GM23338 (cell line): ENCODE data around the gene NDST3. TPM values are rescaled to one million over a fixed set of nuclear protein-coding genes. Genes with fewer than 3 reads are reported as not detected.
A peak's percentile ranks its signal among the peaks of the same experiment; 100 is the strongest.

Experiments used
- ATAC-seq: fragments of 200-7000 bp; cut with Tn5 transposase; 3 replicates; pipeline ENCODE4 v1.9.1; 2020
- DNase-seq: peaks from one replicate; pipeline ENCODE4 v3.0.0-alpha.2; 2015; ENCODE audit warnings: low spot score
- H2AFZ ChIP-seq: fragments of 200-600 bp; sonication (generic); 2 replicates; pipeline ENCODE4 v1.8.0; 2016; ENCODE audit warnings: antibody characterized with exemption, mild to moderate bottlenecking, moderate library complexity
- H3F3A ChIP-seq: fragments of 200-600 bp; sonication (generic); replicated peaks from 2 replicates; pipeline ENCODE4 v1.8.0; 2017; ENCODE audit warnings: antibody characterized with exemption, mixed run types, low read depth
- H3K27ac ChIP-seq: fragments of 200-600 bp; sonication (generic); 2 replicates; pipeline ENCODE4 v1.6.1; 2016; ENCODE audit warnings: low read depth
- H3K27me3 ChIP-seq: fragments of 200-600 bp; sonication (generic); 2 replicates; pipeline ENCODE4 v1.8.0; 2016; ENCODE audit warnings: mild to moderate bottlenecking, mixed run types, moderate library complexity; ENCODE audit not compliant: insufficient read depth
- H3K36me3 ChIP-seq: fragments of 200-600 bp; sonication (generic); 2 replicates; pipeline ENCODE4 v1.8.0; 2016; ENCODE audit warnings: mild to moderate bottlenecking; ENCODE audit not compliant: insufficient read depth
- H3K4me1 ChIP-seq: fragments of 200-600 bp; sonication (generic); 2 replicates; pipeline ENCODE4 v1.8.0; 2016; ENCODE audit warnings: mild to moderate bottlenecking, moderate library complexity; ENCODE audit not compliant: insufficient read depth
- H3K4me2 ChIP-seq: fragments of 200-600 bp; sonication (generic); 2 replicates; pipeline ENCODE4 v1.7.1; 2017; ENCODE audit warnings: mixed run types
- H3K4me3 ChIP-seq: fragments of 200-600 bp; sonication (generic); 2 replicates; pipeline ENCODE4 v1.6.1; 2016; ENCODE audit warnings: mixed run types
- H3K79me2 ChIP-seq: fragments of 200-600 bp; sonication (generic); replicated peaks from 2 replicates; pipeline ENCODE4 v1.8.0; 2017; ENCODE audit warnings: mild to moderate bottlenecking; ENCODE audit not compliant: insufficient read depth
- H3K9me2 ChIP-seq: fragments of 200-600 bp; sonication (generic); 2 replicates; pipeline ENCODE4 v1.8.0; 2017; ENCODE audit not compliant: insufficient read depth
- H4K20me1 ChIP-seq: fragments of 200-600 bp; sonication (generic); replicated peaks from 2 replicates; pipeline ENCODE4 v1.8.0; 2017; ENCODE audit warnings: mild to moderate bottlenecking; ENCODE audit not compliant: insufficient read depth
- H3K27ac Mint-ChIP-seq: 2 replicates; pipeline ENCODE4 v1.8.0; 2020; ENCODE audit warnings: inconsistent platforms, mild to moderate bottlenecking, moderate library complexity, mixed read lengths
- H3K27me3 Mint-ChIP-seq: 3 replicates; pipeline ENCODE4 v1.8.0; 2022; ENCODE audit warnings: low read depth, mild to moderate bottlenecking, moderate library complexity, mixed read lengths, inconsistent platforms; ENCODE audit not compliant: insufficient read depth, poor library complexity
- H3K36me3 Mint-ChIP-seq: 3 replicates; pipeline ENCODE4 v1.8.0; 2021; ENCODE audit warnings: low read depth, mild to moderate bottlenecking, inconsistent platforms, moderate library complexity, mixed read lengths
- H3K4me1 Mint-ChIP-seq: 3 replicates; pipeline ENCODE4 v1.8.0; 2020; ENCODE audit warnings: mild to moderate bottlenecking, inconsistent platforms, mixed read lengths
- H3K4me3 Mint-ChIP-seq: 3 replicates; pipeline ENCODE4 v1.8.0; 2021; ENCODE audit warnings: moderate library complexity, mild to moderate bottlenecking, inconsistent platforms, mixed read lengths
- H3K9me3 Mint-ChIP-seq: 3 replicates; pipeline ENCODE4 v1.8.0; 2020; ENCODE audit warnings: moderate library complexity, mild to moderate bottlenecking, inconsistent platforms, mixed read lengths
- JUNB ChIP-seq: IDR thresholded peaks from one replicate; pipeline ENCODE4 v1.6.1; 2016; ENCODE audit warnings: antibody characterized with exemption; ENCODE audit not compliant: unreplicated experiment
- POLR2AphosphoS5 ChIP-seq: IDR thresholded peaks from 2 replicates; pipeline ENCODE4 v1.6.1; 2016; ENCODE audit warnings: antibody characterized with exemption, low read depth
- STAT1 ChIP-seq: IDR thresholded peaks from one replicate; pipeline ENCODE4 v1.6.1; 2016; ENCODE audit warnings: antibody characterized with exemption; ENCODE audit not compliant: unreplicated experiment
- polyA plus RNA-seq: library from polyadenylated mRNA; unstranded; fragments of >200 nt; fragmentation: Nextera tagmentation; extraction: Ambion mirVana; gene quantifications from 2 replicates; pipeline ENCODE4 v1.2.1, GENCODE V29; 2016
- total RNA-seq: library from RNA; depleted of rRNA; stranded (reverse); fragments of >200 nt; shearing (Covaris generic); gene quantifications from 2 replicates; pipeline ENCODE4 v1.2.3, GENCODE V29; 2014
- TF ChIP-seq, protein P1 (sequence below), 2 experiments: fragments of 200-600 bp in 1 of 2; sonication (generic) in 1 of 2; conservative IDR thresholded peaks; 2 replicates each; pipeline versions ENCODE4 v1.5.1 to v1.6.1; 2016 to 2017; ENCODE audit warnings: antibody characterized with exemption in 2 of 2, low read depth in 2 of 2, mild to moderate bottlenecking in 2 of 2, moderate library complexity in 1 of 2
- TF ChIP-seq, protein P2 (sequence below): IDR thresholded peaks from one replicate; pipeline ENCODE4 v1.6.1; 2018; ENCODE audit warnings: antibody characterized with exemption; ENCODE audit not compliant: unreplicated experiment
- TF ChIP-seq, protein P3 (sequence below): fragments of 250-450 bp; sonication (Bioruptor Pico); IDR thresholded peaks from 2 replicates; pipeline ENCODE4 v1.5.0; 2020; ENCODE audit warnings: mild to moderate bottlenecking, moderate library complexity

The NDST3 gene
- total and polyA plus RNA-seq, 2 experiments from 2014 or later, result 0.19 to 0.56 TPM

DNA sequence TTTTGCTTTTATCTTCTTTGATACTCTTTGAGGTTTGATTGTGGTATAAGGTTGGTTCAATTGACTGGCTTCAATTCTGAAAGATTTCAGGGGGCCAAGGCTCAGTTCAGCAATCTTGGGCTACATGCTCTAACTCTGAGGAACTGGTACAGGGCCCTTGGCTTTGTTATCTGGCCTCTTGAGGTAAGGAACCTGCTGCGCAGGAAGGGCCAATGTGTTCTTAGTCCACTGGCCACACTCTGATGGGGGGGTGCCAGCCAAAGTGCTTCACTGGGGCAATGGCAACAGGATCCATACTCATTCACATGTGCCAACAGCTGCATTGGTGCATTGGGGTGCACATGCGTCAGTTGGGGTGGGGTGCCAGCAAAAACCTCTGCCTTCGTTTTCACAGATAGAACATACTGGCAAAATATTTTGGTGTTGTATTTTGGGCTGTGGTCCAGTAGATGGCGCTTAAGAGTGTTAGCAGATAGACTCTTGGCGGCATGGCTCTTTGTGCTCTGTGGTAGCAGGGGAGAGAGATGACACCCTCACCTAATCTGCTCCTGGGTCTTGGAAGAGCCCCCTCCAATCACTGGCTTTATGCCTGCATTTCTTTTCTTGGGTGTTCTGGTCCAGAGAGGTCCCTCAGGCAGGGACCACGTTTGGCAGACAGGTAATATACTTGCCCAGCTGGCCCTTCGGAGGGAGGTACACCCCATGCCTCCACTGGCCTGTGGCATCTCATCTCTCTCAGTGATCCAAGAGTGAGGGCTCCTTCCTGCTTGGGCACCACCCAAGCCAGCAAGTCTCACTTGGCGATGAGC, 42.9 kb downstream of the NDST3 start:
- ATAC-seq, result peak; percentile 97
- no peaks in the 10 kb centered on the region for H3F3A ChIP-seq
- peak; percentile 87 for DNase-seq
- H4K20me1 ChIP-seq, result no peaks in the 10 kb centered on the region
- H3K4me3 ChIP-seq, result no peak overlapping the region
- TF ChIP-seq, protein P1, sequence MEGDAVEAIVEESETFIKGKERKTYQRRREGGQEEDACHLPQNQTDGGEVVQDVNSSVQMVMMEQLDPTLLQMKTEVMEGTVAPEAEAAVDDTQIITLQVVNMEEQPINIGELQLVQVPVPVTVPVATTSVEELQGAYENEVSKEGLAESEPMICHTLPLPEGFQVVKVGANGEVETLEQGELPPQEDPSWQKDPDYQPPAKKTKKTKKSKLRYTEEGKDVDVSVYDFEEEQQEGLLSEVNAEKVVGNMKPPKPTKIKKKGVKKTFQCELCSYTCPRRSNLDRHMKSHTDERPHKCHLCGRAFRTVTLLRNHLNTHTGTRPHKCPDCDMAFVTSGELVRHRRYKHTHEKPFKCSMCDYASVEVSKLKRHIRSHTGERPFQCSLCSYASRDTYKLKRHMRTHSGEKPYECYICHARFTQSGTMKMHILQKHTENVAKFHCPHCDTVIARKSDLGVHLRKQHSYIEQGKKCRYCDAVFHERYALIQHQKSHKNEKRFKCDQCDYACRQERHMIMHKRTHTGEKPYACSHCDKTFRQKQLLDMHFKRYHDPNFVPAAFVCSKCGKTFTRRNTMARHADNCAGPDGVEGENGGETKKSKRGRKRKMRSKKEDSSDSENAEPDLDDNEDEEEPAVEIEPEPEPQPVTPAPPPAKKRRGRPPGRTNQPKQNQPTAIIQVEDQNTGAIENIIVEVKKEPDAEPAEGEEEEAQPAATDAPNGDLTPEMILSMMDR (conservative IDR thresholded peaks at IDR 0.05; ENCODE audit: low read depth in 2 of 2), result peak; percentile 72 to 83
- TF ChIP-seq, protein P2, sequence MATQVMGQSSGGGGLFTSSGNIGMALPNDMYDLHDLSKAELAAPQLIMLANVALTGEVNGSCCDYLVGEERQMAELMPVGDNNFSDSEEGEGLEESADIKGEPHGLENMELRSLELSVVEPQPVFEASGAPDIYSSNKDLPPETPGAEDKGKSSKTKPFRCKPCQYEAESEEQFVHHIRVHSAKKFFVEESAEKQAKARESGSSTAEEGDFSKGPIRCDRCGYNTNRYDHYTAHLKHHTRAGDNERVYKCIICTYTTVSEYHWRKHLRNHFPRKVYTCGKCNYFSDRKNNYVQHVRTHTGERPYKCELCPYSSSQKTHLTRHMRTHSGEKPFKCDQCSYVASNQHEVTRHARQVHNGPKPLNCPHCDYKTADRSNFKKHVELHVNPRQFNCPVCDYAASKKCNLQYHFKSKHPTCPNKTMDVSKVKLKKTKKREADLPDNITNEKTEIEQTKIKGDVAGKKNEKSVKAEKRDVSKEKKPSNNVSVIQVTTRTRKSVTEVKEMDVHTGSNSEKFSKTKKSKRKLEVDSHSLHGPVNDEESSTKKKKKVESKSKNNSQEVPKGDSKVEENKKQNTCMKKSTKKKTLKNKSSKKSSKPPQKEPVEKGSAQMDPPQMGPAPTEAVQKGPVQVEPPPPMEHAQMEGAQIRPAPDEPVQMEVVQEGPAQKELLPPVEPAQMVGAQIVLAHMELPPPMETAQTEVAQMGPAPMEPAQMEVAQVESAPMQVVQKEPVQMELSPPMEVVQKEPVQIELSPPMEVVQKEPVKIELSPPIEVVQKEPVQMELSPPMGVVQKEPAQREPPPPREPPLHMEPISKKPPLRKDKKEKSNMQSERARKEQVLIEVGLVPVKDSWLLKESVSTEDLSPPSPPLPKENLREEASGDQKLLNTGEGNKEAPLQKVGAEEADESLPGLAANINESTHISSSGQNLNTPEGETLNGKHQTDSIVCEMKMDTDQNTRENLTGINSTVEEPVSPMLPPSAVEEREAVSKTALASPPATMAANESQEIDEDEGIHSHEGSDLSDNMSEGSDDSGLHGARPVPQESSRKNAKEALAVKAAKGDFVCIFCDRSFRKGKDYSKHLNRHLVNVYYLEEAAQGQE, result no peak
- peaks cover 6% of the 10 kb centered on the region for H3K4me1 Mint-ChIP-seq
- H3K27me3 ChIP-seq, result no peaks in the 10 kb centered on the region
- H3K27ac Mint-ChIP-seq, result no peak overlapping the region
- no peak overlapping the region for H3K4me3 Mint-ChIP-seq
- peak overlapping the region; percentile 96 for H2AFZ ChIP-seq
- no peaks in the 10 kb centered on the region for H3K9me2 ChIP-seq
- H3K79me2 ChIP-seq, result no peaks in the 10 kb centered on the region
- no peak overlapping the region for H3K4me2 ChIP-seq
- no peaks in the 10 kb centered on the region for H3K36me3 ChIP-seq
- no peaks in the 10 kb centered on the region for H3K4me1 ChIP-seq
- H3K27ac ChIP-seq, result no peak overlapping the region
- H3K27me3 Mint-ChIP-seq, result peaks cover 2% of the 10 kb centered on the region
- H3K36me3 Mint-ChIP-seq, result no peaks in the 10 kb centered on the region
- no peaks in the 10 kb centered on the region; the same call in 2 of the 3 replicates for H3K9me3 Mint-ChIP-seq

DNA sequence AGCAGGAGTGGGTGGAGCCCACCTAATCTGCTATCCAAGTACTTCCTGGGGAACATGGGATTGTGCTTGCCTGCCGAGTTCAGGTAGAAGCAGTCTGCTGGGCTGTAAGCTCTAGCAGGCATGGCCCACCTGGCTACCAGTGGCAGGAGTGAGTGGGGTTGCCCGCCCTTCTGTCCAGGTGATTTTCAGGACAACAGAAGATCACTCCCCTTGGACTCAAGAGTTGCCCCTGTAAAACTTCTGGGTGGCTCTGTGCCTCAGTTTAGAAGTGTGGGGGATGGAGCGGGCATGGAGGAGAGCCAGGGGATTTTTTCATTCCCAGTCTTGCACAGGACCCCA, 43.5 kb downstream of the NDST3 start:
- Histone ChIP-seq H3K79me2 (no peaks in the 10 kb centered on the region), H4K20me1 (no peaks in the 10 kb centered on the region), H2AFZ (peak overlapping the region; percentile 96), H3K4me3 (no peak overlapping the region), H3K27me3 (no peaks in the 10 kb centered on the region), H3K4me2 (no peak overlapping the region), H3K4me1 (no peaks in the 10 kb centered on the region), H3F3A (no peaks in the 10 kb centered on the region), H3K9me2 (no peaks in the 10 kb centered on the region), H3K36me3 (no peaks in the 10 kb centered on the region), H3K27ac (no peak overlapping the region)
- peaks cover 2% of the 10 kb centered on the region for H3K27me3 Mint-ChIP-seq
- H3K4me1 Mint-ChIP-seq, result peaks cover 8% of the 10 kb centered on the region
- H3K4me3 Mint-ChIP-seq, result no peak overlapping the region
- no peaks in the 10 kb centered on the region for H3K36me3 Mint-ChIP-seq
- ATAC-seq (peak; percentile 41), DNase-seq (no peak)
- H3K27ac Mint-ChIP-seq, result no peak overlapping the region
- no peaks in the 10 kb centered on the region; the same call in 2 of the 3 replicates for H3K9me3 Mint-ChIP-seq
- TF ChIP-seq, protein P1 (conservative IDR thresholded peaks at IDR 0.05; ENCODE audit: low read depth in 2 of 2), result no peak
- TF ChIP-seq JUNB (no peak), POLR2AphosphoS5 (no peak), STAT1 (no peak)
- TF ChIP-seq, protein P3, sequence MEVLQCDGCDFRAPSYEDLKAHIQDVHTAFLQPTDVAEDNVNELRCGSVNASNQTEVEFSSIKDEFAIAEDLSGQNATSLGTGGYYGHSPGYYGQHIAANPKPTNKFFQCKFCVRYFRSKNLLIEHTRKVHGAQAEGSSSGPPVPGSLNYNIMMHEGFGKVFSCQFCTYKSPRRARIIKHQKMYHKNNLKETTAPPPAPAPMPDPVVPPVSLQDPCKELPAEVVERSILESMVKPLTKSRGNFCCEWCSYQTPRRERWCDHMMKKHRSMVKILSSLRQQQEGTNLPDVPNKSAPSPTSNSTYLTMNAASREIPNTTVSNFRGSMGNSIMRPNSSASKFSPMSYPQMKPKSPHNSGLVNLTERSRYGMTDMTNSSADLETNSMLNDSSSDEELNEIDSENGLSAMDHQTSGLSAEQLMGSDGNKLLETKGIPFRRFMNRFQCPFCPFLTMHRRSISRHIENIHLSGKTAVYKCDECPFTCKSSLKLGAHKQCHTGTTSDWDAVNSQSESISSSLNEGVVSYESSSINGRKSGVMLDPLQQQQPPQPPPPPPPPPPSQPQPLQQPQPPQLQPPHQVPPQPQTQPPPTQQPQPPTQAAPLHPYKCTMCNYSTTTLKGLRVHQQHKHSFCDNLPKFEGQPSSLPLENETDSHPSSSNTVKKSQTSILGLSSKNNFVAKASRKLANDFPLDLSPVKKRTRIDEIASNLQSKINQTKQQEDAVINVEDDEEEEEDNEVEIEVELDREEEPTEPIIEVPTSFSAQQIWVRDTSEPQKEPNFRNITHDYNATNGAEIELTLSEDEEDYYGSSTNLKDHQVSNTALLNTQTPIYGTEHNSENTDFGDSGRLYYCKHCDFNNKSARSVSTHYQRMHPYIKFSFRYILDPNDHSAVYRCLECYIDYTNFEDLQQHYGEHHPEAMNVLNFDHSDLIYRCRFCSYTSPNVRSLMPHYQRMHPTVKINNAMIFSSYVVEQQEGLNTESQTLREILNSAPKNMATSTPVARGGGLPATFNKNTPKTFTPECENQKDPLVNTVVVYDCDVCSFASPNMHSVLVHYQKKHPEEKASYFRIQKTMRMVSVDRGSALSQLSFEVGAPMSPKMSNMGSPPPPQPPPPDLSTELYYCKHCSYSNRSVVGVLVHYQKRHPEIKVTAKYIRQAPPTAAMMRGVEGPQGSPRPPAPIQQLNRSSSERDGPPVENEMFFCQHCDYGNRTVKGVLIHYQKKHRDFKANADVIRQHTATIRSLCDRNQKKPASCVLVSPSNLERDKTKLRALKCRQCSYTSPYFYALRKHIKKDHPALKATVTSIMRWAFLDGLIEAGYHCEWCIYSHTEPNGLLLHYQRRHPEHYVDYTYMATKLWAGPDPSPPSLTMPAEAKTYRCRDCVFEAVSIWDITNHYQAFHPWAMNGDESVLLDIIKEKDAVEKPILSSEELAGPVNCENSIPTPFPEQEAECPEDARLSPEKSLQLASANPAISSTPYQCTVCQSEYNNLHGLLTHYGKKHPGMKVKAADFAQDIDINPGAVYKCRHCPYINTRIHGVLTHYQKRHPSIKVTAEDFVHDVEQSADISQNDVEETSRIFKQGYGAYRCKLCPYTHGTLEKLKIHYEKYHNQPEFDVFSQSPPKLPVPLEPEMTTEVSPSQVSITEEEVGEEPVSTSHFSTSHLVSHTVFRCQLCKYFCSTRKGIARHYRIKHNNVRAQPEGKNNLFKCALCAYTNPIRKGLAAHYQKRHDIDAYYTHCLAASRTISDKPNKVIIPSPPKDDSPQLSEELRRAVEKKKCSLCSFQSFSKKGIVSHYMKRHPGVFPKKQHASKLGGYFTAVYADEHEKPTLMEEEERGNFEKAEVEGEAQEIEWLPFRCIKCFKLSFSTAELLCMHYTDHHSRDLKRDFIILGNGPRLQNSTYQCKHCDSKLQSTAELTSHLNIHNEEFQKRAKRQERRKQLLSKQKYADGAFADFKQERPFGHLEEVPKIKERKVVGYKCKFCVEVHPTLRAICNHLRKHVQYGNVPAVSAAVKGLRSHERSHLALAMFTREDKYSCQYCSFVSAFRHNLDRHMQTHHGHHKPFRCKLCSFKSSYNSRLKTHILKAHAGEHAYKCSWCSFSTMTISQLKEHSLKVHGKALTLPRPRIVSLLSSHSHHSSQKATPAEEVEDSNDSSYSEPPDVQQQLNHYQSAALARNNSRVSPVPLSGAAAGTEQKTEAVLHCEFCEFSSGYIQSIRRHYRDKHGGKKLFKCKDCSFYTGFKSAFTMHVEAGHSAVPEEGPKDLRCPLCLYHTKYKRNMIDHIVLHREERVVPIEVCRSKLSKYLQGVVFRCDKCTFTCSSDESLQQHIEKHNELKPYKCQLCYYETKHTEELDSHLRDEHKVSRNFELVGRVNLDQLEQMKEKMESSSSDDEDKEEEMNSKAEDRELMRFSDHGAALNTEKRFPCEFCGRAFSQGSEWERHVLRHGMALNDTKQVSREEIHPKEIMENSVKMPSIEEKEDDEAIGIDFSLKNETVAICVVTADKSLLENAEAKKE (CRISPR knock-in tag), result no peak
